Measurements from ENCODE around the gene FKBP5.

DNA sequence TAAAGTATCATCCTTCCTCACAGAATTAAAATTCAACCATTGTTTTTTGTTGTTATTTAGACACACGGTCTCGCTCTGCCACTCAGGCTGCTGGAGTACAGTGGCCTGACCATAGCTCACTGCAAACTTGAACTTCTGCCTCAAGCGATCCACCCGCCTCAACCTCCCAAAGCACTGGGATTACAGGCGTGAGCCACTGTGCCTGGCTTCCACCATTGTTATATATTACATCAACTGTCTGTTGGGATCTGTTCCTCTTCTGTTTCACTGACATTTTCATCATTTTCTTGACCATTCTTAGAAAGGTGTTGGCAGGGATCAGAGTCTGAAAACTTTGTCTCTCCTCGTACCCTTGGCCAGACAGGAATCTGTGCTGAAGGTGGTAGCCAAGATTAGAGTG is 154.7 kb downstream of the FKBP5 start:
- no peak for TF ChIP-seq EP300 (IDR thresholded peaks at IDR 0.05)
- TF ChIP-seq, protein P1, sequence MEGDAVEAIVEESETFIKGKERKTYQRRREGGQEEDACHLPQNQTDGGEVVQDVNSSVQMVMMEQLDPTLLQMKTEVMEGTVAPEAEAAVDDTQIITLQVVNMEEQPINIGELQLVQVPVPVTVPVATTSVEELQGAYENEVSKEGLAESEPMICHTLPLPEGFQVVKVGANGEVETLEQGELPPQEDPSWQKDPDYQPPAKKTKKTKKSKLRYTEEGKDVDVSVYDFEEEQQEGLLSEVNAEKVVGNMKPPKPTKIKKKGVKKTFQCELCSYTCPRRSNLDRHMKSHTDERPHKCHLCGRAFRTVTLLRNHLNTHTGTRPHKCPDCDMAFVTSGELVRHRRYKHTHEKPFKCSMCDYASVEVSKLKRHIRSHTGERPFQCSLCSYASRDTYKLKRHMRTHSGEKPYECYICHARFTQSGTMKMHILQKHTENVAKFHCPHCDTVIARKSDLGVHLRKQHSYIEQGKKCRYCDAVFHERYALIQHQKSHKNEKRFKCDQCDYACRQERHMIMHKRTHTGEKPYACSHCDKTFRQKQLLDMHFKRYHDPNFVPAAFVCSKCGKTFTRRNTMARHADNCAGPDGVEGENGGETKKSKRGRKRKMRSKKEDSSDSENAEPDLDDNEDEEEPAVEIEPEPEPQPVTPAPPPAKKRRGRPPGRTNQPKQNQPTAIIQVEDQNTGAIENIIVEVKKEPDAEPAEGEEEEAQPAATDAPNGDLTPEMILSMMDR (IDR thresholded peaks at IDR 0.05): no peak
- TF ChIP-seq POLR2AphosphoS5 (IDR thresholded peaks at IDR 0.05): no peak
